ENCODE results near the gene ANXA1. TPM values are rescaled to one million over a fixed set of nuclear protein-coding genes. Genes with fewer than 3 reads are reported as not detected.

ANXA1 gene
- total RNA-seq, 1 donor from 2014 or later = 261 TPM

- DNase-seq (ENCODE audit: low spot score in 2 of 2) = no peak
- Histone ChIP-seq H3K27ac (peak overlapping the region; percentile 70 to 81), H3K4me1 (peaks cover 16 to 37% of the 10 kb centered on the region in 2 donors), H3K9me3 (no peaks in the 10 kb centered on the region), H3K4me3 (peak overlapping the region; percentile 12 to 45), H3K36me3 (no peaks in the 10 kb centered on the region), H3K27me3 (no peaks in the 10 kb centered on the region)
- intact Hi-C loops (cut with DNase I) = loop anchor here (2.0 to 10.0 kb wide), 2 partner anchors 17 to 785 kb away; partner anchors contain the start of gene ZFAND5
- no peak for TF ChIP-seq CTCF (IDR thresholded peaks at IDR 0.05)
Measured at GRCh38 chr9:73149371-73150067, 2.1 kb upstream of the ANXA1 start.

- no peak for DNase-seq (ENCODE audit: low spot score in 2 of 2)
- Histone ChIP-seq H3K27me3 (no peaks in the 10 kb centered on the region), H3K9me3 (no peaks in the 10 kb centered on the region), H3K4me3 (peak overlapping the region; percentile 55 to 62), H3K36me3 (no peaks in the 10 kb centered on the region), H3K27ac (peak overlapping the region; percentile 70 to 81), H3K4me1 (peaks cover 18 to 51% of the 10 kb centered on the region in 2 donors)
- TF ChIP-seq CTCF (IDR thresholded peaks at IDR 0.05) = no peak
- intact Hi-C loops (cut with DNase I) = no loop called here
Measured at GRCh38 chr9:73152543-73152844, 829 bp downstream of the ANXA1 start.

DNA sequence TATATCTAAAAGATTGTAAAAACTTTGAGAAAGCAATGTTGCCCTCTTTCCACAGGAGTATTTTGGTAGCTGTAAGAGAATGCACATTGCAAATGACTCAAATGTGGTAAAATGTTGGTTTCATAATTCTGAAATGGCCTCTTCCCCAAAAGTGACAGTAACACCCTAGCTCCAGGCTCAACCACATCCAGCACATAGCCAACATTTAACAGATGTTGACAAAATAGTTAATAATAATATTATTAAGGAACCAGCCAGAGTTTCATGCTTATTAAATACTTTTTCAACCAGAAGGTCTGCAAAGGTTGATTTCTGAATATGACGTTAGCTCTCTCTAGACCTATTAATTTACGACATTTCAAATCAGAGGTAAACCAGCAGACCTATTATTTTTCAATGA, 1.3 kb downstream of the ANXA1 start:
- no peak for DNase-seq (ENCODE audit: low spot score in 2 of 2)
- Histone ChIP-seq H3K4me3 (peak overlapping the region; percentile 55 to 62), H3K4me1 (peaks cover 18 to 52% of the 10 kb centered on the region in 2 donors), H3K36me3 (no peaks in the 10 kb centered on the region), H3K27me3 (no peaks in the 10 kb centered on the region), H3K9me3 (no peaks in the 10 kb centered on the region), H3K27ac (peak overlapping the region; percentile 70 to 81)
- intact Hi-C loops (cut with DNase I) = loop anchor here (1.0 kb wide), 1 partner anchor 21 kb away; no protein-coding TSS in a partner anchor
- TF ChIP-seq CTCF (IDR thresholded peaks at IDR 0.05) = no peak

DNA sequence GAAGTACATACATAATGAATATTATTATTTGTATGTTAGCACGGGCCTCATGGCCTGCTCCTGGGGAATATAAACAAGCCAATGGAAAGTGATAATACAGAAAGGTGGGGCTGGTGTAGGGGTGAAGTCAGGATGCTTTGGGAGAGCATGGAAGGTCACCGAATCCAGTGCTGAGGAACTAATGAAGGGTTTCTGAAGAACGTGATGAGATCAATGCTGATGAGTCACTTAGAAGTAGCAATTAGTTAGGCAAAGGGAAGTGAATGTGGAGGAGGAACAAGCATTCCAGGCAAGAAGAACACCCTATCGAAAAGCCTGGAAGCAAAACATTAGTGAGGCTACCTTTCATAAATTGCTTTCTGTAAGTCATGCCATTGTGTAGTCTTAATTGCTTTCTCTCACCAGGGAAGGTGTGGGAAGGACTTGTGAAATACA, 2.1 kb downstream of the ANXA1 start:
- TF ChIP-seq CTCF (IDR thresholded peaks at IDR 0.05) = no peak
- DNase-seq (ENCODE audit: low spot score in 2 of 2) = no peak
- H3K36me3 ChIP-seq = peaks cover 2 to 3% of the 10 kb centered on the region in 2 donors
- intact Hi-C loops (cut with DNase I) = loop anchor here (1.0 to 2.0 kb wide), 2 partner anchors 22 to 47 kb away; no protein-coding TSS in a partner anchor
- no peaks in the 10 kb centered on the region for H3K9me3 ChIP-seq
- H3K4me1 ChIP-seq = peaks cover 14 to 55% of the 10 kb centered on the region in 2 donors
- H3K27me3 ChIP-seq = no peaks in the 10 kb centered on the region
- peak overlapping the region; percentile 55 to 62 for H3K4me3 ChIP-seq
- peak overlapping the region; percentile 70 to 81 for H3K27ac ChIP-seq

DNA sequence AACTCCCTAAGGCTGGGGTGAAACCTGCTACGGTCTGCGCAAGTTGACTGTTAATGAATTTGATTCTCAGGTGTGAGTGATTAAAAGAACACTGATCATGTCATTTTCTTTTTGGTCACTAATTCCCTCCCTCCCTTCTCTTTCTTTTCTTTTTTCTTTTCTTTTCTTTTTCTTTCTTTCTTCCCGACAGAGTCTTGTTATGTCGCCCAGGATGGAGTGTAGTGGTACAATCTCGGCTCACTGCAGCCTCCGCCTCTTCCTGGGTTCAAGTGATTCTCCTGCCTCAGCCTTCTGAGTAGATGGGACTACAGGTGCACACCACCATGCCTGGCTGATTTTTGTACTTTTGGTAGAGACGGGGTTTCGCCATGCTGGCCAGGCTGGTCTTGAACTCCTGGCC, 2.6 kb downstream of the ANXA1 start:
- DNase-seq (ENCODE audit: low spot score in 2 of 2) = no peak
- peaks cover 11 to 50% of the 10 kb centered on the region in 2 donors for H3K4me1 ChIP-seq
- H3K27me3 ChIP-seq = no peaks in the 10 kb centered on the region
- H3K27ac ChIP-seq = peak overlapping the region; percentile 70 to 81
- H3K4me3 ChIP-seq = peak overlapping the region; percentile 55 to 62
- H3K9me3 ChIP-seq = no peaks in the 10 kb centered on the region
- no peak for TF ChIP-seq CTCF (IDR thresholded peaks at IDR 0.05)
- H3K36me3 ChIP-seq = peaks cover 7 to 8% of the 10 kb centered on the region in 2 donors
- intact Hi-C loops (cut with DNase I) = loop anchor here (2.0 kb wide), 1 partner anchor 47 kb away; no protein-coding TSS in a partner anchor
